ENCODE data around the gene TRIM13. TPM values are rescaled to one million over a fixed set of nuclear protein-coding genes. Genes with fewer than 3 reads are reported as not detected.
A peak's percentile ranks its signal among the peaks of the same experiment; 100 is the strongest.

Gene TRIM13
- total RNA-seq, 1 donor from 2014 or later = 27.7 TPM

- no peaks in the 10 kb centered on the region for H3K9me3 Mint-ChIP-seq (ENCODE audit: low read depth)
- H3K27ac Mint-ChIP-seq (ENCODE audit: unreplicated experiment) = peak overlapping the region; percentile 22
- H3K4me3 Mint-ChIP-seq (ENCODE audit: unreplicated experiment) = no peak overlapping the region
- no peak for TF ChIP-seq CTCF (IDR thresholded peaks at IDR 0.05)
- no peaks in the 10 kb centered on the region for H3K27me3 Mint-ChIP-seq (ENCODE audit: low read depth)
- H3K4me1 Mint-ChIP-seq (ENCODE audit: low read depth) = peaks cover 51% of the 10 kb centered on the region
- DNase-seq (ENCODE audit: low spot score) = no peak
- peaks cover 30% of the 10 kb centered on the region for H3K36me3 Mint-ChIP-seq (ENCODE audit: low read depth)
These were observed 17.5 kb downstream of the TRIM13 start for GRCh38 chr13:50014386-50014785.

- H3K9me3 Mint-ChIP-seq (ENCODE audit: low read depth) = no peaks in the 10 kb centered on the region
- H3K27ac Mint-ChIP-seq (ENCODE audit: unreplicated experiment) = peak within 1 kb of the TSS; percentile 86
- H3K4me1 Mint-ChIP-seq (ENCODE audit: low read depth) = peaks cover 51% of the 10 kb centered on the region
- H3K27me3 Mint-ChIP-seq (ENCODE audit: low read depth) = no peaks in the 10 kb centered on the region
- no peak for DNase-seq (ENCODE audit: low spot score)
- peaks cover 32% of the 10 kb centered on the region for H3K36me3 Mint-ChIP-seq (ENCODE audit: low read depth)
- peak within 1 kb of the TSS; percentile 10 for H3K4me3 Mint-ChIP-seq (ENCODE audit: unreplicated experiment)
- TF ChIP-seq CTCF (IDR thresholded peaks at IDR 0.05) = no peak
These were observed 18.4 kb downstream of the TRIM13 start, which contains the start of gene KCNRG for GRCh38 chr13:50015258-50015657. Gene KCNRG (plus strand): TSS chr13:50015444. CDS start chr13:50015494, 50 bp downstream.

- TF ChIP-seq CTCF (IDR thresholded peaks at IDR 0.05) = no peak
- H3K27me3 Mint-ChIP-seq (ENCODE audit: low read depth) = no peaks in the 10 kb centered on the region
- peaks cover 35% of the 10 kb centered on the region for H3K36me3 Mint-ChIP-seq (ENCODE audit: low read depth)
- no peaks in the 10 kb centered on the region for H3K9me3 Mint-ChIP-seq (ENCODE audit: low read depth)
- H3K4me1 Mint-ChIP-seq (ENCODE audit: low read depth) = peaks cover 51% of the 10 kb centered on the region
- H3K27ac Mint-ChIP-seq (ENCODE audit: unreplicated experiment) = peak overlapping the region; percentile 86
- DNase-seq (ENCODE audit: low spot score) = no peak
- peak overlapping the region; percentile 10 for H3K4me3 Mint-ChIP-seq (ENCODE audit: unreplicated experiment)
These were observed 18.9 kb downstream of the TRIM13 start for GRCh38 chr13:50015750-50016149.

GRCh38 chr13:50016444-50016843 lies 19.6 kb downstream of the TRIM13 start:
- no peak for DNase-seq (ENCODE audit: low spot score)
- Mint-ChIP-seq H3K36me3 (ENCODE audit: low read depth) (peaks cover 32% of the 10 kb centered on the region), H3K27ac (ENCODE audit: unreplicated experiment) (peak overlapping the region; percentile 86), H3K4me1 (ENCODE audit: low read depth) (peaks cover 49% of the 10 kb centered on the region), H3K4me3 (ENCODE audit: unreplicated experiment) (no peak overlapping the region), H3K27me3 (ENCODE audit: low read depth) (no peaks in the 10 kb centered on the region), H3K9me3 (ENCODE audit: low read depth) (no peaks in the 10 kb centered on the region)
- TF ChIP-seq CTCF (IDR thresholded peaks at IDR 0.05) = peak; percentile 13

GRCh38 chr13:50017819-50018218 lies 21.0 kb downstream of the TRIM13 start:
- H3K4me1 Mint-ChIP-seq (ENCODE audit: low read depth) = peaks cover 43% of the 10 kb centered on the region
- H3K36me3 Mint-ChIP-seq (ENCODE audit: low read depth) = peaks cover 18% of the 10 kb centered on the region
- peak overlapping the region; percentile 45 for H3K27ac Mint-ChIP-seq (ENCODE audit: unreplicated experiment)
- TF ChIP-seq CTCF (IDR thresholded peaks at IDR 0.05) = no peak
- no peak for DNase-seq (ENCODE audit: low spot score)
- H3K4me3 Mint-ChIP-seq (ENCODE audit: unreplicated experiment) = no peak overlapping the region
- H3K9me3 Mint-ChIP-seq (ENCODE audit: low read depth) = no peaks in the 10 kb centered on the region
- no peaks in the 10 kb centered on the region for H3K27me3 Mint-ChIP-seq (ENCODE audit: low read depth)
